Lower leg skin (tissue), 3 donors: Measurements from ENCODE around the gene PTBP3.

ENCODE experiments used
- POLR2A ChIP-seq, 2 donors: fragments of 450-650 bp; IDR thresholded peaks; one replicate each; pipeline ENCODE4 v1.6.1; 2016 to 2017; ENCODE audit warnings: antibody characterized with exemption in 2 of 2, mild to moderate bottlenecking in 1 of 2, moderate library complexity in 1 of 2
- TF ChIP-seq, protein P1 (sequence below), 3 donors: fragments of 450-650 bp; IDR thresholded peaks; one replicate each; pipeline ENCODE4 v1.5.1; 2016; ENCODE audit warnings: antibody characterized with exemption in 3 of 3, mild to moderate bottlenecking in 3 of 3, moderate library complexity in 2 of 3

- no peak for TF ChIP-seq POLR2A (IDR thresholded peaks at IDR 0.05)
- TF ChIP-seq, protein P1, sequence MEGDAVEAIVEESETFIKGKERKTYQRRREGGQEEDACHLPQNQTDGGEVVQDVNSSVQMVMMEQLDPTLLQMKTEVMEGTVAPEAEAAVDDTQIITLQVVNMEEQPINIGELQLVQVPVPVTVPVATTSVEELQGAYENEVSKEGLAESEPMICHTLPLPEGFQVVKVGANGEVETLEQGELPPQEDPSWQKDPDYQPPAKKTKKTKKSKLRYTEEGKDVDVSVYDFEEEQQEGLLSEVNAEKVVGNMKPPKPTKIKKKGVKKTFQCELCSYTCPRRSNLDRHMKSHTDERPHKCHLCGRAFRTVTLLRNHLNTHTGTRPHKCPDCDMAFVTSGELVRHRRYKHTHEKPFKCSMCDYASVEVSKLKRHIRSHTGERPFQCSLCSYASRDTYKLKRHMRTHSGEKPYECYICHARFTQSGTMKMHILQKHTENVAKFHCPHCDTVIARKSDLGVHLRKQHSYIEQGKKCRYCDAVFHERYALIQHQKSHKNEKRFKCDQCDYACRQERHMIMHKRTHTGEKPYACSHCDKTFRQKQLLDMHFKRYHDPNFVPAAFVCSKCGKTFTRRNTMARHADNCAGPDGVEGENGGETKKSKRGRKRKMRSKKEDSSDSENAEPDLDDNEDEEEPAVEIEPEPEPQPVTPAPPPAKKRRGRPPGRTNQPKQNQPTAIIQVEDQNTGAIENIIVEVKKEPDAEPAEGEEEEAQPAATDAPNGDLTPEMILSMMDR (IDR thresholded peaks at IDR 0.05) = no peak
Measured at GRCh38 chr9:112184946-112185345, 148.5 kb downstream of the PTBP3 start.
